H1 (cell line): Measurements from ENCODE around the gene CBFB. TPM values are rescaled to one million over a fixed set of nuclear protein-coding genes. Genes with fewer than 3 reads are reported as not detected.
"Not testable (repeated sequence)": the region's sequence is repeated elsewhere in the genome, so short reads cannot be mapped to it uniquely, and the experiment has no call there.

ENCODE experiments used
- CTCF ChIA-PET: fragments of 300-600 bp; sonication (Branson Sonifier 250); formaldehyde crosslinking; loops from one replicate; lab custom pipeline; 2021; ENCODE audit not compliant: partially characterized antibody; lab: Charles Lee
- POLR2A ChIA-PET: fragments of 300-600 bp; sonication (Branson Sonifier 250); formaldehyde crosslinking; loops from one replicate; lab custom pipeline; 2021; ENCODE audit warnings: inconsistent platforms; ENCODE audit not compliant: partially characterized antibody; lab: Charles Lee
- DNase-seq, 2 experiments: peaks; one replicate each; pipeline versions ENCODE4 v3.0.0 to v3.0.0-alpha.2; 2010 to 2022; ENCODE audit warnings: low spot score in 2 of 2, low read depth in 1 of 2, mixed read lengths in 1 of 2
- FAIRE-seq: peaks from 2 replicates; lab custom pipeline; 2011; peaks lifted over from hg19 to GRCh38; lab: Jason Lieb, UNC
- H2AFZ ChIP-seq: 2 replicates; pipeline ENCODE4 v1.8.1; 2012; ENCODE audit warnings: low read length, inconsistent platforms
- H2AK5ac ChIP-seq: 2 replicates; pipeline ENCODE4 v1.6.1; 2013; ENCODE audit warnings: low read depth, low read length
- H2BK120ac ChIP-seq: replicated peaks from 2 replicates; pipeline ENCODE3; 2013; ENCODE audit warnings: low read depth, low read length, inconsistent platforms
- H2BK12ac ChIP-seq: 2 replicates; pipeline ENCODE4 v1.6.1; 2013; ENCODE audit warnings: low read depth, low read length
- H2BK15ac ChIP-seq: 2 replicates; pipeline ENCODE4 v1.6.1; 2013; ENCODE audit warnings: low read length
- H2BK20ac ChIP-seq: 2 replicates; pipeline ENCODE4 v1.6.1; 2013; ENCODE audit warnings: low read length
- H2BK5ac ChIP-seq: 2 replicates; pipeline ENCODE4 v1.6.1; 2013; ENCODE audit warnings: low read depth, low read length
- H3K14ac ChIP-seq: 2 replicates; pipeline ENCODE4 v1.6.1; 2013; ENCODE audit warnings: inconsistent platforms; ENCODE audit not compliant: insufficient read length
- H3K18ac ChIP-seq: 2 replicates; pipeline ENCODE4 v1.6.1; 2013; ENCODE audit warnings: low read length; ENCODE audit errors: extremely low read depth
- H3K23ac ChIP-seq: 2 replicates; pipeline ENCODE4 v1.6.1; 2013; ENCODE audit warnings: inconsistent platforms; ENCODE audit not compliant: insufficient read length
- H3K23me2 ChIP-seq: 2 replicates; pipeline ENCODE4 v1.6.1; 2013; ENCODE audit warnings: low read depth, low read length
- H3K27ac ChIP-seq: 2 replicates; pipeline ENCODE4 v1.6.1; 2011; ENCODE audit warnings: low read depth, low read length, inconsistent platforms
- H3K27me3 ChIP-seq, 4 experiments: replicated peaks in 1 of 4; 1 replicate in 1 of 4; 2 replicates in 3 of 4; pipeline versions ENCODE4 v1.6.1 to v1.8.1; 2011 to 2013; ENCODE audit warnings: low read length in 3 of 4, mild to moderate bottlenecking in 3 of 4, inconsistent platforms in 2 of 4, mixed read lengths in 2 of 4, moderate library complexity in 1 of 4; ENCODE audit not compliant: control insufficient read depth in 3 of 4, insufficient read depth in 3 of 4; ENCODE audit errors: extremely low read depth in 1 of 4
- H3K36me3 ChIP-seq, 4 experiments: 2 replicates each; pipeline versions ENCODE4 v1.6.1 to v1.8.1; 2011 to 2013; ENCODE audit warnings: mild to moderate bottlenecking in 4 of 4, low read length in 3 of 4, moderate library complexity in 2 of 4, control low read depth in 1 of 4, inconsistent platforms in 1 of 4; ENCODE audit not compliant: insufficient read depth in 4 of 4, control insufficient read depth in 2 of 4
- H3K4ac ChIP-seq: replicated peaks from 2 replicates; pipeline ENCODE3; 2013; ENCODE audit warnings: low read length, low read depth, mixed read lengths, inconsistent platforms; ENCODE audit not compliant: insufficient read length
- H3K4me1 ChIP-seq, 4 experiments: replicated peaks in 1 of 4; 1 replicate in 1 of 4; 2 replicates in 3 of 4; pipeline versions ENCODE4 v1.6.1 to v1.8.1; 2011 to 2013; ENCODE audit warnings: low read length in 3 of 4, inconsistent platforms in 2 of 4, mixed read lengths in 1 of 4; ENCODE audit not compliant: insufficient read depth in 4 of 4, control insufficient read depth in 3 of 4
- H3K4me2 ChIP-seq, 2 experiments: 2 replicates each; pipeline versions ENCODE4 v1.6.1 to v1.8.1; 2011 to 2013; ENCODE audit warnings: low read depth in 2 of 2, low read length in 2 of 2, control low read depth in 1 of 2, inconsistent platforms in 1 of 2, mild to moderate bottlenecking in 1 of 2; ENCODE audit not compliant: insufficient read depth in 1 of 2
- H3K4me3 ChIP-seq, 4 experiments: fragments of 200-600, 300-600 bp in 1 of 4; sonication (generic), shearing (Covaris generic), sonication (Bioruptor Twin) in 1 of 4; 2 replicates each; pipeline versions ENCODE4 v1.5.1 to v1.8.1; 2011 to 2016; ENCODE audit warnings: low read length in 4 of 4, low read depth in 3 of 4, control low read depth in 2 of 4, inconsistent platforms in 2 of 4, mild to moderate bottlenecking in 2 of 4, mixed read lengths in 1 of 4, moderate library complexity in 1 of 4; ENCODE audit not compliant: insufficient read depth in 2 of 4; ENCODE audit errors: extremely low read depth in 1 of 4
- H3K56ac ChIP-seq: replicated peaks from 2 replicates; pipeline ENCODE3; 2013; ENCODE audit warnings: low read depth, mild to moderate bottlenecking, mixed read lengths, low read length, inconsistent platforms; ENCODE audit not compliant: insufficient read length
- H3K79me1 ChIP-seq: 2 replicates; pipeline ENCODE4 v1.6.1; 2013; ENCODE audit warnings: low read depth, low read length, control low read depth
- H3K79me2 ChIP-seq, 2 experiments: 2 replicates each; pipeline versions ENCODE4 v1.6.1 to v1.8.1; 2012 to 2013; ENCODE audit warnings: low read length in 2 of 2, mild to moderate bottlenecking in 2 of 2, inconsistent platforms in 1 of 2; ENCODE audit not compliant: insufficient read depth in 2 of 2, control insufficient read depth in 1 of 2
- H3K9ac ChIP-seq, 4 experiments: replicated peaks in 1 of 4; 1 replicate in 1 of 4; 2 replicates in 3 of 4; pipeline versions ENCODE4 v1.6.1 to v1.8.1; 2011 to 2013; ENCODE audit warnings: low read depth in 3 of 4, low read length in 3 of 4, control low read depth in 2 of 4, mild to moderate bottlenecking in 2 of 4, moderate library complexity in 2 of 4, inconsistent platforms in 1 of 4; ENCODE audit errors: extremely low read depth in 1 of 4
- H3K9me3 ChIP-seq, 2 experiments: 2 replicates each; pipeline versions ENCODE4 v1.6.1 to v1.8.1; 2012 to 2013; ENCODE audit warnings: mild to moderate bottlenecking in 2 of 2, moderate library complexity in 2 of 2, control low read depth in 1 of 2, inconsistent platforms in 1 of 2, low read depth in 1 of 2, low read length in 1 of 2, mixed read lengths in 1 of 2; ENCODE audit not compliant: insufficient read depth in 2 of 2
- H4K20me1 ChIP-seq, 2 experiments: replicated peaks in 1 of 2; 2 replicates each; pipeline versions ENCODE3 to v1.8.1; 2011 to 2013; ENCODE audit warnings: inconsistent platforms in 2 of 2, low read length in 2 of 2, mild to moderate bottlenecking in 1 of 2; ENCODE audit not compliant: insufficient read depth in 2 of 2, control insufficient read depth in 1 of 2
- H4K5ac ChIP-seq: 2 replicates; pipeline ENCODE4 v1.6.1; 2013; ENCODE audit warnings: low read length, low read depth, mixed read lengths, inconsistent platforms; ENCODE audit not compliant: insufficient read length
- H4K8ac ChIP-seq: 2 replicates; pipeline ENCODE4 v1.8.0; 2013; ENCODE audit warnings: mild to moderate bottlenecking, moderate library complexity, low read length, inconsistent platforms; ENCODE audit not compliant: insufficient read depth; ENCODE audit errors: extremely low read depth
- H4K91ac ChIP-seq: replicated peaks from 2 replicates; pipeline ENCODE3; 2013; ENCODE audit warnings: low read length, mixed read lengths, inconsistent platforms; ENCODE audit not compliant: insufficient read length
- whole genome bisulfite sequencing, 2 experiments: shearing (Covaris generic) in 1 of 2; methylation state at CpG; one replicate each; pipeline versions ENCODE4 v1.1.6 to v1.1.7; 2013 to 2015; ENCODE audit warnings: low lambda C conversion rate in 2 of 2, mixed read lengths in 2 of 2, inconsistent platforms in 1 of 2, low coverage in 1 of 2, missing lambda C conversion rate in 1 of 2; ENCODE audit not compliant: insufficient replicate concordance in 2 of 2, insufficient coverage in 1 of 2, insufficient read length in 1 of 2; ENCODE audit errors: extremely low coverage in 1 of 2, missing lambda C conversion rate in 1 of 2; 5-methylcytosine and 5-hydroxymethylcytosine counted together
- polyA plus RNA-seq, 7 experiments: library from polyadenylated mRNA; depleted of rRNA in 3 of 7; stranded (reverse) in 5 of 7; unstranded in 2 of 7; fragments of >200 nt in 5 of 7; fragments of 200-250 nt in 2 of 7; gene quantifications; 1 replicate in 5 of 7; 2 replicates in 1 of 7; 4 replicates in 1 of 7; pipeline versions ENCODE4 v1.2.1 to v1.2.3, GENCODE V29; 2011 to 2013; ENCODE audit warnings: missing spikeins in 2 of 7, mixed read lengths in 2 of 7
- total RNA-seq: library from RNA; stranded (reverse); fragmentation: NEBNext Ultra II Directional; extraction: Animal tissue kit (Norgen Biotek cat#: 25700); gene quantifications from 2 replicates; pipeline ENCODE4 v1.2.1, GENCODE V29; 2021

CBFB gene
- total and polyA plus RNA-seq, 2 of the 8 experiments (the other 6 are each of a cell fraction or from before 2014, with no cell fraction given): 11.5 to 31.6 TPM

- H2BK120ac ChIP-seq, DNase-seq, H3K27me3 ChIP-seq, H4K5ac ChIP-seq, H2AFZ ChIP-seq, FAIRE-seq, H3K79me2 ChIP-seq, H4K8ac ChIP-seq, H3K4me1 ChIP-seq, H3K9ac ChIP-seq, H4K20me1 ChIP-seq, H2BK5ac ChIP-seq, H2BK12ac ChIP-seq, H3K56ac ChIP-seq, POLR2A ChIA-PET, H3K79me1 ChIP-seq, H3K23ac ChIP-seq, H3K4me2 ChIP-seq, H3K36me3 ChIP-seq, H3K23me2 ChIP-seq, H3K4ac ChIP-seq, H3K27ac ChIP-seq, H3K4me3 ChIP-seq, H3K9me3 ChIP-seq, H4K91ac ChIP-seq, H3K18ac ChIP-seq, H2BK20ac ChIP-seq, H3K14ac ChIP-seq, H2BK15ac ChIP-seq, H2AK5ac ChIP-seq: not testable (repeated sequence)
- CTCF ChIA-PET: interaction anchor here (0.7 to 1.8 kb wide), 5 partner anchors 10 to 110 kb away, joined by 3 to 6 read pairs (median 4); no protein-coding TSS in a partner anchor
- WGBS, 2 experiments: 91% methylated on average over 12 of the region's 12 CpGs; no CpG with 5 or more reads in 1 of the 2 experiments
Observed at GRCh38 chr16:66993558-66993957, 35.4 kb upstream of the CBFB start.
